ENCODE data around the gene PXDN.

The PXDN gene

DNA sequence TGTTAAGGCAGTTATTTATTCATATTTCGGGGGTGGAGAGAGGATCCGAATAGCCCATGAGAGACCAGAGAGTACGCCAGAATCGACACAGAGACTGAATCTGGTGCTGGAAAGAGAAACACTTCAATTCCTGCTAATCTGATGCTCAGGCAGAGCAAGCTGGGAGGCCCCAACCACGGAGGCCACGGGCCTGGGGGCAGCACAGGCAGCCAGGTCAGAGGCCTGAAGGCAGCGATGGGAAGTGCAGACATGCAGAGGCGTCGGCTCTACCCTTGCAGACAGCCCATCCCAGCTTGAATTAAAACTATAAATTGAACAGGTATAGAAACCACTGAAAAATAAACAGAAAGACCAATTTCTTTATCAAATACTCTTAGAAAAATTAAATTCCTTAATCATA lies 50.6 kb downstream of the PXDN start:
- TF ChIP-seq, protein P1, sequence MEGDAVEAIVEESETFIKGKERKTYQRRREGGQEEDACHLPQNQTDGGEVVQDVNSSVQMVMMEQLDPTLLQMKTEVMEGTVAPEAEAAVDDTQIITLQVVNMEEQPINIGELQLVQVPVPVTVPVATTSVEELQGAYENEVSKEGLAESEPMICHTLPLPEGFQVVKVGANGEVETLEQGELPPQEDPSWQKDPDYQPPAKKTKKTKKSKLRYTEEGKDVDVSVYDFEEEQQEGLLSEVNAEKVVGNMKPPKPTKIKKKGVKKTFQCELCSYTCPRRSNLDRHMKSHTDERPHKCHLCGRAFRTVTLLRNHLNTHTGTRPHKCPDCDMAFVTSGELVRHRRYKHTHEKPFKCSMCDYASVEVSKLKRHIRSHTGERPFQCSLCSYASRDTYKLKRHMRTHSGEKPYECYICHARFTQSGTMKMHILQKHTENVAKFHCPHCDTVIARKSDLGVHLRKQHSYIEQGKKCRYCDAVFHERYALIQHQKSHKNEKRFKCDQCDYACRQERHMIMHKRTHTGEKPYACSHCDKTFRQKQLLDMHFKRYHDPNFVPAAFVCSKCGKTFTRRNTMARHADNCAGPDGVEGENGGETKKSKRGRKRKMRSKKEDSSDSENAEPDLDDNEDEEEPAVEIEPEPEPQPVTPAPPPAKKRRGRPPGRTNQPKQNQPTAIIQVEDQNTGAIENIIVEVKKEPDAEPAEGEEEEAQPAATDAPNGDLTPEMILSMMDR (IDR thresholded peaks at IDR 0.05; ENCODE audit: low read length, missing control alignments) = no peak
- DNase-seq (ENCODE audit: low read depth) = no peak
- no peak overlapping the region for H3K4me3 ChIP-seq (replicated peaks; ENCODE audit: low read depth, low read length)

DNA sequence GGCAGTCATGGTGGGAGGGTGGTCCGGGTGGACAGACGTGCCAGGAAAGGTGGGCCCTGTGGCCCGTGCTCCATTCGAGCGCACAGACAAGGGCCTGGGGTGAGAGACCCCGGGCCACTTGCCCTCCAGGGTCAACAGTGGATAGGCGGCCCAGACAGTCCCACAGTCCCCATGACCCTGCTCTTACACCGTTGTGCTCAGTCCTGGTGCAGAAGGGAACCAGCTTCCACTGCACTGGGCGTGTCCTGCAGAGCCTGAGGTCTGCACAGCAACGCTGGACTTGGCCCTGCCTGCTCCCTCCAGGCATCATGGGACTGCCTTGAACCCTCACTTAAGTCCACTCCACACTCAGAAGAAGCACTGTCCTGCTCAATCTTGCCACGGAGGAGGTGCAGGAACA lies 52.0 kb downstream of the PXDN start:
- no peak overlapping the region for H3K4me3 ChIP-seq (replicated peaks; ENCODE audit: low read depth, low read length)
- TF ChIP-seq, protein P1 (IDR thresholded peaks at IDR 0.05; ENCODE audit: low read length, missing control alignments) = no peak
- DNase-seq (ENCODE audit: low read depth) = no peak

DNA sequence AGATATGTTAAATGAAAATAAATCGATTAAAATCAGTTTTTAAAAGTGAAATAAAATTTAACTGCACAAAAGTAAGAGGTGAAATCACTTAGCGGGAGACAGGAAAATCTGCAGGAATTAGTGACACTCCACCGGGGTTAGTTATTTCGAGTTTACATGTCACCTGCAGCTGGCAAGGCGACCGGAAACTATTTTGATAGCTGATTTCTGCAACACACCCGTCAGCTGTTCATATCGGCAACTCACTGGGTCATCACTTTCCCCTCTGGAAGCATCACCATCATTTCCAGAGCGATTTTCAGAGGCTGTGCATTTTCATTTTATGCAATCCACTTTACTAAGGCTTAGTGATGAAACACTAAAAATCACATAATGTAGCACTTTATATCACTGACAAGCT lies 52.9 kb downstream of the PXDN start:
- TF ChIP-seq, protein P1 (IDR thresholded peaks at IDR 0.05; ENCODE audit: low read length, missing control alignments) = no peak
- H3K4me3 ChIP-seq (replicated peaks; ENCODE audit: low read depth, low read length) = no peak overlapping the region
- DNase-seq (ENCODE audit: low read depth) = no peak

DNA sequence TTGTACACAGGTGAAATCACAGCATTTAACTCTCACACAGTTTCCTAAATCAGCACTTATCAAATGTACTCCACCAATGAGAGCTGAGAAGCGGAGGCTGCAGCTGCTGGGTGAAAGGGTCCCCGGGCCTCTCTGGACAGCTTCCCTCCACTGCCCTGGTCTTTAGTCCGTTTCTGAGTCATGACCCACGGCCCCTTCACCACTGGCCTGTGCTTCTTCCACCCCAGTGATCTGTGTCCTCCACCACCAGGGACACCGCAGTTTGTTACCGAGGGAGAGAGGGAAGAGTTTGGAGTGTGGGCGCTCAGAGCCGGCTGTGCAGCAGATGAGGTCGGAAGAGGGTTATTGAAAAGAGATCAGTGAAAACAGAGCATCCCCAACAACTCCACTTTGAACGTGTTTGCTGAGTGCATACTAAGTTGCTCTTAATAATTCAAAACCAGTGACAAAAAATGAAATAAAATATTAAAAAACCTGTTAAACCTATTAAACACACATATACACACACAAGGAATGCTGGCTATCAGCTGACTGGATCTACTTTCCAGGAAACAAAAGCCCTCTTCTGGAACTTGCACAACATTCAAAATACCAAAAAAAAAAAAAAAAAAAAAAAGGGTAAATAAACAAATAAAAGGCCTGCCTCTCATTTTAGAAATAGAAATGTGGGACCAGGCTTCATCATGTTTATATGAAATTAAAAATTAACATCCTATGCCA lies 54.1 kb downstream of the PXDN start:
- H3K4me3 ChIP-seq (replicated peaks; ENCODE audit: low read depth, low read length) = no peak overlapping the region
- TF ChIP-seq, protein P1 (IDR thresholded peaks at IDR 0.05; ENCODE audit: low read length, missing control alignments) = no peak
- DNase-seq (ENCODE audit: low read depth) = no peak

GRCh38 chr2:1688859-1689258 lies 55.5 kb downstream of the PXDN start:
- TF ChIP-seq, protein P1 (IDR thresholded peaks at IDR 0.05; ENCODE audit: low read length, missing control alignments) = no peak
- no peak overlapping the region for H3K4me3 ChIP-seq (replicated peaks; ENCODE audit: low read depth, low read length)
- DNase-seq (ENCODE audit: low read depth) = no peak

DNA sequence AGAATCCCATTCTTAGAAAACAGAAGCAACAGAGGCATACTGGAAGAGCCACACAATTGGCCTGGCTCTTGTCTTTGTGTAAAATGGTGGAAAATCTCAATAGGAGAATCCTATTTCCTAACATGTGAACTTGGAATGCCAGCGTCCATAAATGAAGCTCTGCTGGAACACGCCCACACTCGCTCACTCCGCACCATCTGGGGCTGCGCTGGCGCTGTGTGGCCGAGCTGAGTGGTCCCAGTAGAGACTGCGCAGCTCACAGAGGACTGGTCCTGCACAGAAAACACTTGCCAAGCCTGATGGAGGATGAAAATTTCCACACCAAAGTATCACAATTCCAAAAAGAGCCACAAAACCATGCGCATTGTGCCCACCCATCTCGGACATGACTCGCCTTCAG lies 56.2 kb downstream of the PXDN start:
- TF ChIP-seq, protein P1 (IDR thresholded peaks at IDR 0.05; ENCODE audit: low read length, missing control alignments) = no peak

DNA sequence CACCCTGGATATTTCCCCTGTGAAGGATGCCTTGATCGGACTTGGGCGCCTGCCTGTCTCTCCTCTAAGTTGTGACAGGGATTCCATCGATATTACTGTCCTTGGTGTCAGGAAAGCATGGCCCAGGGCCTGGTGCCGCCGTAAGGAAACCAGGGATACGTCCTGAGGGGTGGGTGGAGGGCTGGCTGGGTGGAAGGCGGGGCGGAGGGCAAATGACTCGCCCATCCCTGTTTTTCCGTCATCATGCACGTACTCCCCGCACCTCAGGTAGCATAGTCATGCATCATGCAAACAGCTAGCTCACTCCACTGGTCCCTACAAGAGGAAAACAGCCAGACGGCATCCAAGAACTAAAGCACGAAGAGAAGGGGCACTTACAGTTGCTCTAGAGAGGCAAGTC lies 57.1 kb downstream of the PXDN start:
- DNase-seq (ENCODE audit: low read depth) = no peak
- TF ChIP-seq, protein P1 (IDR thresholded peaks at IDR 0.05; ENCODE audit: low read length, missing control alignments) = no peak
- no peak overlapping the region for H3K4me3 ChIP-seq (replicated peaks; ENCODE audit: low read depth, low read length)

More for the DNA sequence above, 56.2 kb downstream of the PXDN start:
- H3K4me3 ChIP-seq (replicated peaks; ENCODE audit: low read depth, low read length) = no peak overlapping the region
- no peak for DNase-seq (ENCODE audit: low read depth)
